Caco-2 (cell line): ENCODE results near the gene ZFYVE19. TPM values are rescaled to one million over a fixed set of nuclear protein-coding genes. Genes with fewer than 3 reads are reported as not detected.

ENCODE experiments used
- BruUV-seq: library from RNA; stranded (reverse); fragments of 400-500 nt; replicated peaks from 2 replicates; lab custom pipeline; 2021; lab: Mats Ljungman, UMichigan
- CTCF ChIA-PET: fragments of 300-600 bp; sonication (Branson Sonifier 250); formaldehyde crosslinking; loops from one replicate; lab custom pipeline; 2022; ENCODE audit warnings: antibody characterized with exemption; lab: Charles Lee
- POLR2A ChIA-PET: fragments of 300-600 bp; sonication (Branson Sonifier 250); formaldehyde crosslinking; loops from one replicate; lab custom pipeline; 2022; ENCODE audit warnings: antibody characterized with exemption; lab: Charles Lee
- DNase-seq, 2 experiments: peaks; one replicate each; pipeline versions ENCODE4 v3.0.0 to v3.0.0-alpha.2; 2020 to 2022
- H3K27me3 ChIP-seq: replicated peaks from 2 replicates; pipeline ENCODE4 v1.6.0; 2011; ENCODE audit warnings: low read length; ENCODE audit not compliant: control insufficient read depth, insufficient read depth
- H3K36me3 ChIP-seq: 2 replicates; pipeline ENCODE4 v1.5.1; 2011; ENCODE audit warnings: low read length; ENCODE audit not compliant: control insufficient read depth, insufficient read depth
- H3K4me1 ChIP-seq: fragments of 250-450 bp; sonication (Bioruptor Pico); 2 replicates; pipeline ENCODE4 v1.5.1; 2020; ENCODE audit warnings: mild to moderate bottlenecking
- H3K4me3 ChIP-seq: 2 replicates; pipeline ENCODE4 v1.5.1; 2011; ENCODE audit warnings: low read depth, mild to moderate bottlenecking, control low read depth, low read length
- H3K9me3 ChIP-seq: fragments of 250-450 bp; sonication (Bioruptor Pico); 2 replicates; pipeline ENCODE4 v1.5.1; 2020; ENCODE audit warnings: mild to moderate bottlenecking, moderate library complexity
- H3K27ac Mint-ChIP-seq: one replicate; pipeline ENCODE4 v1.8.0; 2022; ENCODE audit warnings: mixed read lengths; ENCODE audit not compliant: unreplicated experiment
- H3K27me3 Mint-ChIP-seq: one replicate; pipeline ENCODE4 v1.8.0; 2022; ENCODE audit warnings: mixed read lengths; ENCODE audit not compliant: insufficient read depth, unreplicated experiment
- H3K36me3 Mint-ChIP-seq: one replicate; pipeline ENCODE4 v1.8.0; 2022; ENCODE audit warnings: mild to moderate bottlenecking, mixed read lengths; ENCODE audit not compliant: insufficient read depth, unreplicated experiment
- H3K4me1 Mint-ChIP-seq: one replicate; pipeline ENCODE4 v1.8.0; 2022; ENCODE audit warnings: low read depth, mixed read lengths; ENCODE audit not compliant: unreplicated experiment
- H3K4me3 Mint-ChIP-seq: one replicate; pipeline ENCODE4 v1.8.0; 2022; ENCODE audit warnings: mild to moderate bottlenecking, moderate library complexity, mixed read lengths; ENCODE audit not compliant: unreplicated experiment
- H3K9me3 Mint-ChIP-seq: one replicate; pipeline ENCODE4 v1.8.0; 2022; ENCODE audit warnings: mixed read lengths; ENCODE audit not compliant: unreplicated experiment
- intact Hi-C: fragments of 100-400 bp; cut with micrococcal nuclease; formaldehyde crosslinking; loops from one replicate; pipeline ENCODE4 v1.10.0; 2022; ENCODE audit not compliant: unreplicated experiment
- total RNA-seq: library from RNA; stranded (reverse); gene quantifications from 2 replicates; pipeline ENCODE4 v1.2.3, GENCODE V29; 2022
- TF ChIP-seq, protein P1 (sequence below), 2 experiments: fragments of 200-600 bp in 1 of 2; IDR thresholded peaks; 1 replicate in 1 of 2; 2 replicates in 1 of 2; pipeline versions ENCODE4 v1.5.1 to v1.8.0; 2011 to 2022; ENCODE audit warnings: antibody characterized with exemption in 1 of 2, control low read depth in 1 of 2, inconsistent platforms in 1 of 2, low read depth in 1 of 2, low read length in 1 of 2, mild to moderate bottlenecking in 1 of 2, moderate library complexity in 1 of 2; ENCODE audit not compliant: insufficient read depth in 1 of 2, severe bottlenecking in 1 of 2, unreplicated experiment in 1 of 2

ZFYVE19 gene
- total RNA-seq, 1 experiment from 2014 or later, result 26.7 TPM

DNA sequence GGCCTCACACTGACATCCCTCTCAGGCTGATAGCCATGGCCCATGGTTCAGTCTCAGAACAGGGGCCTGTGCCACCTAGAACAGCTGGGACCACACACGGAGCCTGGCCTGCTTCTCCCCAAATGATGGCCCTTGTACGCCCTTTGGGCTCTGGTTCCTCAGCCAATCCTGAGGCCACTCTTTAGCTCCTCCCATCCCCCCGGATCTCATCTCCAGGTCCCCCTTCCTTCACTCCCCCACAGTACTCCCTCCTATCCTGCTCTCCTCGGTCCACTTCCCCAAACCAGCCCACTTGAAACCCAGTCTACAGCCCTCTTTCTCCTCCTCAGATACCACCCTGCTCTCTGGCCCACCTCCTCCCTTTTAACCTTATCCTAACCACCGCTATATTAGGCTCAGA lies 17.8 kb upstream of the ZFYVE19 start:
- Mint-ChIP-seq H3K4me1 (peaks cover 26% of the 10 kb centered on the region), H3K36me3 (no peaks in the 10 kb centered on the region)

DNA sequence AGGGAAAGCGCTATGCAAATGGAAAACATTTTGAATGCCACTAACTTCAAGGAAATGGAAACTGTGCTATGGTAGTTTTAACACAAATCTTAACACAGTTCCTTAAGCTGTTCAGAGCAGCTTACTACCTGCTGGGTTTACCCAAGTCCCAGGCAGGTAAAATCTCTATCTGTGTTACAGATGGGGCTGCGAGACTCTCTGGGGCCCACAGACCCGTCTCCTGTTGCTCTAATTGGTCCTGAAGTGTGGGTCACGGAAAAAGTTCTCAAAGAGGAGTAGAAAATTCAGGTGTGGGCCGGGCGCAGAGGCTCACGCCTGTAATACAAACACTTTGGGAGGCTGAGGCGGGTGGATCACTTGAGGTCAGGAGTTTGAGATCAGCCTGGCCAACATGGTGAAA lies 16.9 kb upstream of the ZFYVE19 start:
- CTCF ChIA-PET, result no interaction called here
- intact Hi-C loops, result loop anchor here (10.0 kb wide), 1 partner anchor 195 kb away; the partner anchor contains the start of gene KNL1
- no peak for DNase-seq
- TF ChIP-seq, protein P1, sequence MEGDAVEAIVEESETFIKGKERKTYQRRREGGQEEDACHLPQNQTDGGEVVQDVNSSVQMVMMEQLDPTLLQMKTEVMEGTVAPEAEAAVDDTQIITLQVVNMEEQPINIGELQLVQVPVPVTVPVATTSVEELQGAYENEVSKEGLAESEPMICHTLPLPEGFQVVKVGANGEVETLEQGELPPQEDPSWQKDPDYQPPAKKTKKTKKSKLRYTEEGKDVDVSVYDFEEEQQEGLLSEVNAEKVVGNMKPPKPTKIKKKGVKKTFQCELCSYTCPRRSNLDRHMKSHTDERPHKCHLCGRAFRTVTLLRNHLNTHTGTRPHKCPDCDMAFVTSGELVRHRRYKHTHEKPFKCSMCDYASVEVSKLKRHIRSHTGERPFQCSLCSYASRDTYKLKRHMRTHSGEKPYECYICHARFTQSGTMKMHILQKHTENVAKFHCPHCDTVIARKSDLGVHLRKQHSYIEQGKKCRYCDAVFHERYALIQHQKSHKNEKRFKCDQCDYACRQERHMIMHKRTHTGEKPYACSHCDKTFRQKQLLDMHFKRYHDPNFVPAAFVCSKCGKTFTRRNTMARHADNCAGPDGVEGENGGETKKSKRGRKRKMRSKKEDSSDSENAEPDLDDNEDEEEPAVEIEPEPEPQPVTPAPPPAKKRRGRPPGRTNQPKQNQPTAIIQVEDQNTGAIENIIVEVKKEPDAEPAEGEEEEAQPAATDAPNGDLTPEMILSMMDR (IDR thresholded peaks at IDR 0.05; ENCODE audit: insufficient read depth in 1 of 2, low read depth in 1 of 2, low read length in 1 of 2, severe bottlenecking in 1 of 2, unreplicated experiment in 1 of 2), result no peak
- Histone ChIP-seq H3K27me3 (no peaks in the 10 kb centered on the region), H3K4me1 (peaks cover 28% of the 10 kb centered on the region), H3K9me3 (no peaks in the 10 kb centered on the region), H3K36me3 (no peaks in the 10 kb centered on the region; the same call in 1 of the 2 replicates), H3K4me3 (no peak overlapping the region)
- Mint-ChIP-seq H3K4me3 (no peak overlapping the region), H3K27ac (no peak overlapping the region), H3K4me1 (peaks cover 26% of the 10 kb centered on the region), H3K9me3 (no peaks in the 10 kb centered on the region), H3K27me3 (no peaks in the 10 kb centered on the region), H3K36me3 (no peaks in the 10 kb centered on the region)
- no TSS peak for BruUV-seq
- POLR2A ChIA-PET, result no interaction called here

More for the DNA sequence above, 17.8 kb upstream of the ZFYVE19 start:
- BruUV-seq, result no TSS peak
- TF ChIP-seq, protein P1 (IDR thresholded peaks at IDR 0.05; ENCODE audit: insufficient read depth in 1 of 2, low read depth in 1 of 2, low read length in 1 of 2, severe bottlenecking in 1 of 2, unreplicated experiment in 1 of 2), result no peak
- Histone ChIP-seq H3K27me3 (no peaks in the 10 kb centered on the region), H3K4me1 (peaks cover 25% of the 10 kb centered on the region), H3K4me3 (no peak overlapping the region), H3K36me3 (no peaks in the 10 kb centered on the region; the same call in 1 of the 2 replicates), H3K9me3 (no peaks in the 10 kb centered on the region)
- ChIA-PET POLR2A (no interaction called here), CTCF (interaction anchor here (2.2 kb wide), 1 partner anchor 103 kb away, joined by 6 read pairs; no protein-coding TSS in a partner anchor)
- Mint-ChIP-seq H3K27ac (no peak overlapping the region), H3K4me3 (no peak overlapping the region), H3K9me3 (no peaks in the 10 kb centered on the region), H3K27me3 (no peaks in the 10 kb centered on the region)
- DNase-seq, result no peak
- intact Hi-C loops, result loop anchor here (10.0 kb wide), 1 partner anchor 194 kb away; the partner anchor contains the start of gene KNL1

DNA sequence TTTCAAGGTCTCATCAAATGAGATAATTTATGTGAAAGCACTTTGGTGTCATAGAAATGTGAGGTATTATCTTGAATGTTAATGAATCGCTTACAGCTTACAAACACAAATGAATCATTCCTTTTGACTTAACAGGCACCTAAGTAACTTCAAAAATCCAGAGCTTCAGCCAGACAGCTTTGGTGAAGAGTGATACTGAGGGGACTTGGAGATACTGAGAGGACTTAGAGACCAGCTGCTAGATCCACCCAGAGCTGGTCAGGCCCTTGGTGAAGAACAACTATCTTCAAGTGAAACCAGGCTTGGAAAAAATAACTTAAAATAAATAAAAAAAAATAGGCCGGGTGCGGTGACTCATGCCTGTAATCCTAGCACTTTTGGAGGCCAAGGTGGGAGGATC lies 16.2 kb upstream of the ZFYVE19 start:
- POLR2A ChIA-PET, result no interaction called here
- no peaks in the 10 kb centered on the region for H3K36me3 Mint-ChIP-seq

More for the DNA sequence above, 16.2 kb upstream of the ZFYVE19 start:
- Histone ChIP-seq H3K36me3 (no peaks in the 10 kb centered on the region; the same call in 1 of the 2 replicates), H3K27me3 (no peaks in the 10 kb centered on the region), H3K4me3 (no peak overlapping the region), H3K9me3 (no peaks in the 10 kb centered on the region), H3K4me1 (peaks cover 28% of the 10 kb centered on the region)
- Mint-ChIP-seq H3K4me1 (peaks cover 29% of the 10 kb centered on the region), H3K27ac (no peak overlapping the region), H3K27me3 (no peaks in the 10 kb centered on the region), H3K9me3 (no peaks in the 10 kb centered on the region), H3K4me3 (no peak overlapping the region)
- intact Hi-C loops, result no loop called here
- TF ChIP-seq, protein P1 (IDR thresholded peaks at IDR 0.05; ENCODE audit: insufficient read depth in 1 of 2, low read depth in 1 of 2, low read length in 1 of 2, severe bottlenecking in 1 of 2, unreplicated experiment in 1 of 2), result no peak
- BruUV-seq, result no TSS peak
- CTCF ChIA-PET, result no interaction called here
- DNase-seq, result no peak
